Measurements from ENCODE around the gene SUV39H2. TPM values are rescaled to one million over a fixed set of nuclear protein-coding genes. Genes with fewer than 3 reads are reported as not detected.

SUV39H2 gene, protein sequence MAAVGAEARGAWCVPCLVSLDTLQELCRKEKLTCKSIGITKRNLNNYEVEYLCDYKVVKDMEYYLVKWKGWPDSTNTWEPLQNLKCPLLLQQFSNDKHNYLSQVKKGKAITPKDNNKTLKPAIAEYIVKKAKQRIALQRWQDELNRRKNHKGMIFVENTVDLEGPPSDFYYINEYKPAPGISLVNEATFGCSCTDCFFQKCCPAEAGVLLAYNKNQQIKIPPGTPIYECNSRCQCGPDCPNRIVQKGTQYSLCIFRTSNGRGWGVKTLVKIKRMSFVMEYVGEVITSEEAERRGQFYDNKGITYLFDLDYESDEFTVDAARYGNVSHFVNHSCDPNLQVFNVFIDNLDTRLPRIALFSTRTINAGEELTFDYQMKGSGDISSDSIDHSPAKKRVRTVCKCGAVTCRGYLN
- polyA plus RNA-seq (2011; rRNA removed) = 6.2 and 9.0 TPM in 2 replicates
- polyA minus RNA-seq (2011; rRNA and poly(A)+ RNA removed) = 2.2 and 9.1 TPM in 2 replicates

DNA sequence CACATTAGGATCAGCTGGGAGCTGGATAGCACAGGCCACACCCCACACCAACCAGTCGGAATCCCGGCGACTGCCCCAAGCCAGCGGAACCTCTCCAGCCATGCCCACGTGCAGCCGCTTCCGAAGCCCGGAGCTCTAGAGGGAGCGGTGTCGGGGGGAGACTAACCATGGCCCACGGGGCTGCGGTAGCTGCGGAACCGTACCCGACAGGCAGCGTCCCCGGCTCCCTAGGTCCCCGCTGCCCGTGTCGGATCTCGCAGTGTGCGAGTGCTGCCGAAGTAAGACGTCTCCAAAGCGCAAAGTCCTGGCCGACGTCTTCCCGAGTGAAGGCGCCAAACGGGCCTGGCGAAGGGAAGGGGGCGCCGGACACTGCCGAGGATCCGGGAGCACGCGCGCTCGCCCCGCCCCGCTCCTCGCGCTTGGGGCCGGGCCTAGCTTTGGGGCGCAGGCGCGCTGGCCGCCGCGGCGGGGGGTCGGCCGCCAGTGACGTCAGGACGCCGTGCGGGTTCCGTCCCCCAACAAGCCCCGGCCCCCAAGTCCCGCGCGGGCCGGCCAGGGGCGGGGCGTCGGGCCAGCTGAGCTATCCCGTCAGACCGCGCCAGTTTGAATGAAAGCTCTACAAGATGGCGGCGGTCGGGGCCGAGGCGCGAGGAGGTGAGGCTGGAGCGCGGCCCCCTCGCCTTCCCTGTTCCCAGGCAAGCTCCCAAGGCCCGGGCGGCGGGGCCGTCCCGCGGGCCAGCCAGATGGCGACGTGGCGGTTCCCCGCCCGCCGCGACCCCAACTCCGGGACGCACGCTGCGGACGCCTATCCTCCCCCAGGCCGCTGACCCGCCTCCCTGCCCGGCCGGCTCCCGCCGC, at the start of gene SUV39H2:
Gene SUV39H2, plus strand, starts transcription at position 601 of the 858 bp plus-strand sequence. Its CDS starts 23 bp downstream, at position 624.
- Histone ChIP-seq H3K4me3 (ENCODE audit: low read depth, low read length) (peak within 1 kb of the TSS; percentile 95), H3K27ac (ENCODE audit: low read depth, low read length) (peak within 1 kb of the TSS; percentile 94), H3K9me3 (ENCODE audit: control insufficient read depth, insufficient read depth, low read length) (no peaks in the 10 kb centered on the region; the same call in 1 of the 2 replicates), H3K27me3 (ENCODE audit: control insufficient read depth, insufficient read depth, low read length) (no peaks in the 10 kb centered on the region)
- ChIA-PET CTCF (interaction anchor here (1.0 kb wide), 1 partner anchor 379 kb away, joined by 3 read pairs; no protein-coding TSS in a partner anchor), POLR2A (interaction anchor here (0.6 to 1.7 kb wide), 9 partner anchors 17 to 693 kb away, joined by 3 to 23 read pairs (median 4); partner anchors contain the start of genes CDNF, HSPA14, MEIG1 and MSANTD7)
- TF ChIP-seq, protein P1, sequence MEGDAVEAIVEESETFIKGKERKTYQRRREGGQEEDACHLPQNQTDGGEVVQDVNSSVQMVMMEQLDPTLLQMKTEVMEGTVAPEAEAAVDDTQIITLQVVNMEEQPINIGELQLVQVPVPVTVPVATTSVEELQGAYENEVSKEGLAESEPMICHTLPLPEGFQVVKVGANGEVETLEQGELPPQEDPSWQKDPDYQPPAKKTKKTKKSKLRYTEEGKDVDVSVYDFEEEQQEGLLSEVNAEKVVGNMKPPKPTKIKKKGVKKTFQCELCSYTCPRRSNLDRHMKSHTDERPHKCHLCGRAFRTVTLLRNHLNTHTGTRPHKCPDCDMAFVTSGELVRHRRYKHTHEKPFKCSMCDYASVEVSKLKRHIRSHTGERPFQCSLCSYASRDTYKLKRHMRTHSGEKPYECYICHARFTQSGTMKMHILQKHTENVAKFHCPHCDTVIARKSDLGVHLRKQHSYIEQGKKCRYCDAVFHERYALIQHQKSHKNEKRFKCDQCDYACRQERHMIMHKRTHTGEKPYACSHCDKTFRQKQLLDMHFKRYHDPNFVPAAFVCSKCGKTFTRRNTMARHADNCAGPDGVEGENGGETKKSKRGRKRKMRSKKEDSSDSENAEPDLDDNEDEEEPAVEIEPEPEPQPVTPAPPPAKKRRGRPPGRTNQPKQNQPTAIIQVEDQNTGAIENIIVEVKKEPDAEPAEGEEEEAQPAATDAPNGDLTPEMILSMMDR (IDR thresholded peaks at IDR 0.05; ENCODE audit: low read depth, low read length) = no peak
- DNase-seq (ENCODE audit: low read depth, low spot score) = peak; percentile 73

DNA sequence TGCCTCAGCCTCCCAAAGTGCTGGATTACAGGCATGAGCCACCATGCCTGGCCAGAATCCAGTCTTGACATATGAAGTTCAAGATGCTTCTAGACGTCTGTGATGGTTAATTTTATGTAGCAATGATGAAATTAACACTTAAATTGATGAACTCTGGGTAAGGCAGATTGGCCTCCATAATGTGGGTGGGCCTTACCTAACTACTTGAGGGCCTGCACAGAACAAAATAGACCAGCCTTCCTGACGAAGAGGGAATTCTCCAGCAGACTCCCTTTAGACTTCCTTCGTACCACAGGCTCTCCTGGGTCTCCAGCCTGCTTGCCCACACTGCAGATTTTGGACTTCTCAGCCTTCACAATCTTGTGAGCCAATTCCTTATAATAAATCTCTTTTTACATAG, 45.6 kb upstream of the SUV39H2 start:
- ChIA-PET CTCF (no interaction called here), POLR2A (no interaction called here)
- TF ChIP-seq, protein P1 (IDR thresholded peaks at IDR 0.05; ENCODE audit: low read depth, low read length) = no peak
- H3K9me3 ChIP-seq (ENCODE audit: control insufficient read depth, insufficient read depth, low read length) = no peaks in the 10 kb centered on the region; the same call in 1 of the 2 replicates
- H3K27me3 ChIP-seq (ENCODE audit: control insufficient read depth, insufficient read depth, low read length) = no peaks in the 10 kb centered on the region
- H3K4me3 ChIP-seq (ENCODE audit: low read depth, low read length) = no peak overlapping the region
- DNase-seq (ENCODE audit: low read depth, low spot score) = no peak
- H3K27ac ChIP-seq (ENCODE audit: low read depth, low read length) = no peak overlapping the region

DNA sequence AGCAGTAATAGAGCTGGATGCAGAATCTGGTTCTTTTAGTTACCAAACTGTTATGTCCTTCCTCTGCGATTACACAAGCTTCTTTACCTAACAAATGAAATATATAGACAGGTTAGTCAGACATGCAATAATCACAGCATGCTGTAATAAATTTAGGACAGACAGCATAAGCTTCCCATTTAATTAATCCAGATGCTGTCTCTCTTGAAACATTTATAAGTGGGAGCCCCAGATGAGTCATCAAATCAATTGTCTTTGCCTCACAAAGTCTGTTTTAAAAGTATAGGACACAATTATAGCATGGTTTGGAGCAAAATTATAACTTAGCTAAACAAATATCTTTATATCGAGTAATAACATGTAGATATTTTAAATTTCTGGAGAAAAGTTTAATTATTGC, 42.5 kb upstream of the SUV39H2 start:
- H3K27ac ChIP-seq (ENCODE audit: low read depth, low read length) = no peak overlapping the region
- TF ChIP-seq, protein P1 (IDR thresholded peaks at IDR 0.05; ENCODE audit: low read depth, low read length) = no peak
- ChIA-PET POLR2A (no interaction called here), CTCF (interaction anchor here (0.5 to 3.8 kb wide), 5 partner anchors 13 to 631 kb away, joined by 3 to 22 read pairs (median 4); no protein-coding TSS in a partner anchor)
- H3K27me3 ChIP-seq (ENCODE audit: control insufficient read depth, insufficient read depth, low read length) = no peaks in the 10 kb centered on the region
- no peak for DNase-seq (ENCODE audit: low read depth, low spot score)
- H3K4me3 ChIP-seq (ENCODE audit: low read depth, low read length) = no peak overlapping the region
- H3K9me3 ChIP-seq (ENCODE audit: control insufficient read depth, insufficient read depth, low read length) = peaks cover 7% of the 10 kb centered on the region; the same call in 1 of the 2 replicates

DNA sequence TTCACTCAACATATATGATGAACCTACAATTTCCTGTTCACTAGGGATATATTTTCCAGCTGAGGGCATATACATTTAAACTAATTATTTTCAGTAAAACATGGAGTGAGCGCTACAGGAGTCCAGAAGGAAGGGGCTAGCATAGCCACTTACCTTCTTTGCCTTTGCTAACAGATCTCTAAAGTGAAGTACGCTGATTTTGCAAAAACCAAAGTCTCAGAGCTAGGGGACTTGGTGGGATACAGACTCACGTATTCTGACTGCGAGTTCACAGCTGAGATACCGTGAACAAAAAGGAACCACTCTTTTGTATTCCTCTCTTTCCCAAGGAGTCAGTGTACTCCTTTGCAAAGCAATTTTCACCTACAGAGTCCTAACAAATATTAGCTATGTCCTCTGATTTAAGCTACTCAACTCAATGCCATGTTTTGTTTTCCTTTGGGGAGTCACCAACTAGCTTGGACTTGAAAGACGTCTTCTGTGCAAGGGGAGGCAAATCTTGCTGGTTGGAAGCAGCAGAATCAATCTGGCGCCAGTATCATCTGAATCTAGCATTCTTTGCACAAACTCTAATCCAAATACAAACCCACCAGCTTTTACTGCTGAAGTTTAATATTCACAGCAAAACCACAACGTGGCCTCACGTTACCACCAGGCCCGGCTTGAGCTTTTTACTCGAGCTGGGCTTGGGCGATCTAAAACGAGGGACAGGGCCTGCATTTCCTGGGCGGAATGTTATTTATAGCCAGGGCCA, 41.5 kb upstream of the SUV39H2 start:
- H3K27me3 ChIP-seq (ENCODE audit: control insufficient read depth, insufficient read depth, low read length) = no peaks in the 10 kb centered on the region
- ChIA-PET CTCF (interaction anchor here (1.0 to 3.8 kb wide), 4 partner anchors 14 to 338 kb away, joined by 3 to 22 read pairs (median 6); no protein-coding TSS in a partner anchor), POLR2A (interaction anchor here (0.5 to 2.8 kb wide), 5 partner anchors 41 to 733 kb away, joined by 3 to 23 read pairs (median 9); partner anchors contain the start of gene SUV39H2)
- H3K27ac ChIP-seq (ENCODE audit: low read depth, low read length) = peak overlapping the region; percentile 87
- peak; percentile 23 for DNase-seq (ENCODE audit: low read depth, low spot score)
- H3K4me3 ChIP-seq (ENCODE audit: low read depth, low read length) = peak overlapping the region; percentile 82
- H3K9me3 ChIP-seq (ENCODE audit: control insufficient read depth, insufficient read depth, low read length) = peaks cover 7% of the 10 kb centered on the region; the same call in 1 of the 2 replicates
- TF ChIP-seq, protein P1 (IDR thresholded peaks at IDR 0.05; ENCODE audit: low read depth, low read length) = 0 out of 2 replicates have a peak, but pooled peaks have one; percentile 5

Data from AG04450 (cell line).